HG02973 (cell line): Measurements from ENCODE around the gene ULBP1.
"Not testable (repeated sequence)": the region's sequence is repeated elsewhere in the genome, so short reads cannot be mapped to it uniquely, and the experiment has no call there.

Source experiments
- ATAC-seq: cut with Tn5 transposase; IDR thresholded peaks from one replicate; pipeline ENCODE4 v1.9.1; 2021; ENCODE audit warnings: moderate library complexity; ENCODE audit not compliant: unreplicated experiment

ULBP1 gene

DNA sequence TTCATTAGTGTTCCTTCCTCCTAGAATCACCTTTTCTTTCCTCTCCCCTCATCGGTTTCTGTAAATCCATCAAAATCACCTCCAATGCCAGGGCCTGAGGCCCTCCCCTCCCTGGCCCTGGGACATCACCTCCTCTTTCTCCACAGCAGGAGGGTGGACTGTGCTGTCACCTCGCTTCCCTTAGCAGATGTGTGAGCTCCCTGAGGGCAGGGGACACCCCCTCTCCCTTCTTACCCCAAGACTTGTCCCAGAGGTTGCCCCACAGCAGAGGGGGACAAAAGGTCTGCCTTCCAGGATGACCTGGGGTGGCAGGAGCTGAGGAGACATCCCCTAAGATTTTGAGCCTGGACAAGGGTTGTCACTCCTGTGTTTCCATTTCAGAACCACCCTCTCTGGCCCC is 5.9 kb downstream of the ULBP1 start:
- no peak for ATAC-seq

DNA sequence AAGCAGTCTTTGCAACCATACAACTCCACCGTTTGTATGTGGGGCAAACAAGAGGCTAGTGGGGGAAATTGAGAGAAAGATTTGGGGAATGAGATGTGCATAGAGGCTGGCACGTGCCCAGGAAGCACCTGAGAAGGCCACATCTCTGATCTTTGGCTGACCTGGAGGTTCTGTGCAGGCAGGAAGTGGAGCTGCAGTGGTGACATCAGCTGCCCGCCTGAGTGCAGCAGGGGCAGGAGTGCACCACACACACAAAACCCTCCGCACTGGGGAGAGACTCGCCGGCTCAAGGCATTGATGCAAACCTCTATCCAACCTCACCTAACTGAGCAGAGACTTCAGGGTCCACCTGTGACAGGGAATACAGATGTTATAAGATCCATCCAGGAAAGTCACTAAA is 10.7 kb downstream of the ULBP1 start:
- not testable (repeated sequence) for ATAC-seq

DNA sequence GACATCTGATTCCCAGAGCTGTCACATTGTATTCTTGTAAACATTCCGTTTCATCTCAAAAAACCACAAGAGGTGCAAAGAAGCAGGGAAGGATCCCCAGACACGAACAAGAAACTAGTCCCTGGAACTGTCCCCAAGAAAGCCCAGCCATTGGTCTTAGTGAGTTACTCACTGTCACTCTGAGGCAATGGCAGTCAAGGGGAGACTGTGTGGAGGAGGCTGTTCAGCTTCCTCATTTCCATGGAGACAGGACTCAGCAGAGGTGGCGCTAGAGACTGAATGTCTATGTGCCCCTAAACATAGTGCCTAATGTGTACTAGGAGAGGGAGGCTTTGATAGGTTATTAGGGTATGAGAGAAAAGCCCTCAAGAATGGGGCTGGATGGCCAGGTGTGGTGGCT is 11.1 kb downstream of the ULBP1 start:
- no peak for ATAC-seq

DNA sequence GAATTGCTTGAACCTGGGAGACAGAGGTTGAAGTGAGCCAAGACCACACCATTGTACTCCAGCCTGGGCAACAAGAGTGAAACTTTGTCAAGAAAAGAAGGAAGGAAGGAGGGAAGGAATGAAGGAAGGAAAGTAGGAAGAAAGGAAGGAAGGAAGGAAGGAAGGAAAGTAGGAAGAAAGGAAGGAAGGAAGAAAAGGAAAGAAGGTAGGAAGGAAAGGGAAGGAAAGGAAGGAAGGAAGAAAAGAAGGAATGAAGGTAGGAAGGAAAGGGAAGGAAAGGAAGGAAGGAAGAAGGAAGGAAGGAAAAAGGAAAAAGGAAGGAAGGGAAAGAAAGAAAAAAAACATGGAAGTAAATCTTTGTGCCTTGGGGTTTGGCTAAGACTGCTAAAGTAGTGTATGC is 11.7 kb downstream of the ULBP1 start:
- ATAC-seq = no peak

DNA sequence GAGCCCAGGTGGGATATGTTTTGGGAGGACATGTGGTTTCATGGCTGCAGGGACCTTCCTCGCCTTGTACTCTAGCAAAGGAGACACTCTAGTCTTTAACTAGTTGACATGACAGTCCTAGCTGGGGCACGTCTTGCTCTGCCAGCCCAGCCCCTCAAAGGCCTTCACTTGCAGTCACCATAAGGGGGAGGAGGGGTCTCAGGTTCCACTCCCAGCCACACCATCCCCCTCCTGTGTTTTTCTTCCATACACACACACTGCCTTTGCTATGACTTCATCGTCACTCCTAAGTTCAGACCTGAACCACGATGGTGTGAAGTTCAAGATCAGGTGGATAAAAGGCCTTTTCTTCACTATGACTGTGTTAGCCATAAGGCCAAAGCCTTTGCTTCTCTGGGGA is 13.5 kb downstream of the ULBP1 start:
- ATAC-seq = no peak

DNA sequence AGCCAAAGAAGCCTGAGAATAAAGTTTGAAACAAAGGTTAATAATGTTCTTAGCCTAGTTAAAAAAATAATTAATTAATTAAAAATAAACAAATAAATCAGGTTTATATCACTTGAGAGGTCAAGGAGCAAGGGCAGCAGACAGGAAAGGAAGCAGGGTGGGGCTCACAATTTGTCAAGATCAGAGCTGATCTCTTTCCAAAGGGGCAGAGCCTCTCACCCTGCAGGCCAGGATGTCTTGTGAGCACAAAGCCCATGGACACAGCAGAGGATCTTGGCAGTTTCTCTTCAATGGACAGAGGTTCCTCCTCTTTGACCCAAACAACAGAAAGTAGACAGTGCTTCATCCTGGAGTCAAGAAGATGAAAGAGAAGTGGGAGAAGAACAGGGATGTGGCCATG is 14.9 kb downstream of the ULBP1 start:
- no peak for ATAC-seq

DNA sequence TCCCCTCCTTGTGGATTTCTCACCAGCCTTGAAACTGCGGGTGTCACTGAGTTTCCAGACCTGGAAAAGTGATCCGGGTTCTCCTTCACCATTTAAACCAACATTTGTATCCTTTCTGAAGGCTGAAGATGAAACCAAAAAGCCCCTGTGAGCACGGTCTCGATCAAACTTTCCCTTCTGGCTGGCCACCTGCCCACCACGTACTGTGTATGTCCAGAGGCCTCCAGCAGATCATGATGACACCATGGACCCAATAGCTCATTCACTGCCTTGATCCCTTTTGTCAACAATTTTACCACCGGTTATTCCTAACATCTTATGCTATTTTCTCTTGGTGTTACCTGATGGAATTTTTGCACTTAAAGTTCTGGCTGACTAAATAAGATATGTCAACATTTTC is 15.6 kb downstream of the ULBP1 start:
- ATAC-seq = no peak

DNA sequence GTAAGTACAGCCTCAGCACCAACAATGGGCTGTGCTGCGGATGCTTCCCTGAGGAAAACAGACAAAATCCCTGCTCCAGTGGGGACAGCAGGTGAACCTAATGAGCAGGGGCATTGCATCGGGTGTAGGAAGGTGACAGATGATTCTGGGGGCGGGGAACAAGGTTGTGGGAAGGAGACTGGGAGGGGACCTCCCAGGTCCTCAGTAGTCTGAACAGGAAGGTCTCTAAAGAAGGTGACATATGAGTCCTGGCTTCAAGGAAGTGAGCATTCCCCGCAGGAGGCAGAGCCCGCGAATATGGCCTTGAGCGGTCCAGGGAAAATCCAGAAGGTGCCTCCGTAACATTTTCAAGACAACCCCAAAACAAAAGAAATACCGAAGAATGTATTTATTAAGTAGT is 19.4 kb downstream of the ULBP1 start:
- ATAC-seq = no peak

DNA sequence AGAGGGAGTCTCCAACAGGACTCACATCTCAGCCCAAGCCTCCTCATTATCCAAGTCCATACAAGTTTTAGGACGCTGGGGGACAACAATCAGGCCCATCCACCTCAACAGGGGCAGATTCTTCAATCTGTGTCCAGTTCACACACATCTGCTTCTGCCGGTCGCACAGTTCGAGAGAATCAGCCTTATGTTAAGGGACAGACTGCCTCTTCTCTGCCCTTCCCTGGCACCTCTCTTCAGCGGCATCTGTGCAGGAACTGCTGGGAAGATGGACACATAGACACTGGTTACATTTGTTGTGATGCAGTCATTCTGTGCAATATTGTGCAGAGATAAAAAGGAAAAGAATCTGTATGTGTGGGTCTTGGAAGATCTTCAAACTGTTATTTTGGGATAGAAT is 21.0 kb downstream of the ULBP1 start:
- ATAC-seq = no peak

DNA sequence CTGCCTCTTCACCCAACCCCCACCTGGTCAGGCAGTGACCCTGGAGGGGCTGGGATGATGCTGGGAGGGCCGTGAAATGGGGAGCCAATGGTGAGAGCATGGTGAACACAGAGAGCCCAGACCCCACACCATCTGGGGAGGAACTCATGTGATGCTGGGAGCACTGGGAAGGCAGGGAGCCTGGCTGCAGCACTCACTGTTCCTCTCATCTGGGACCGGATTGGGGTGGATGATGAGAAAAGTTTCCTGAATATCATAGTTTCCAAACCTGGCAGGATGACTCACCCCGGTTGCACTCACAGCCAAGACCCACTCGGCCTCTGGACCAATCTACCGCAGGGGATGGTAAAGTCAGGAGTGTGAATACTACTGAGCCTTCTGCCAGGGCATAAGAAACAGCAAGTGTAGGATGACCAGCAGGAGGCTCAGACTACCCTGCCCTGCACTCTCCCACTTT is 21.8 kb downstream of the ULBP1 start:
- no peak for ATAC-seq

DNA sequence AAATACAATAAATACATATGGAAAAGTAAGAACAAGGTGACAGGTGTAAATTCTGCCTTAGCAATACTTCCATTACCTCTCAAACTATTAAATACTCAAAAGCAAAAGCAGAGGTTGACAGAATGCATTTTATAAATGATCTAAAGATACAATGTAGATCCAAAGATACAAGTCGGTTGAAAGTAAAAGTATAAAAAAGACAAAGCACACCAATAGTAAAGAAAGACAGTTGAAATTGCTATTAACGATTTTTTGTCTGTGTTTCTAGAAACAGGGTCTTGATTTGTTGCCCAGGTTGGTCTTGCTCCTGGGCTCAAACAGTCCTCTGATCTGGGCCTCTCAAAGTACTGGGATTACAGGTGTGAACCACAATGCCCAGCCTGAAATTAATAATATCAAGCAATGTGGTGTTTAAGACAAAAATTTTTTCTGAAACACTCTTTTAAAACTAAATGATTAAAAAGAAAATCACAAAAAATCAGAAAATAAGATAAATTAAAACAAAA is 23.9 kb downstream of the ULBP1 start:
- ATAC-seq = no peak

DNA sequence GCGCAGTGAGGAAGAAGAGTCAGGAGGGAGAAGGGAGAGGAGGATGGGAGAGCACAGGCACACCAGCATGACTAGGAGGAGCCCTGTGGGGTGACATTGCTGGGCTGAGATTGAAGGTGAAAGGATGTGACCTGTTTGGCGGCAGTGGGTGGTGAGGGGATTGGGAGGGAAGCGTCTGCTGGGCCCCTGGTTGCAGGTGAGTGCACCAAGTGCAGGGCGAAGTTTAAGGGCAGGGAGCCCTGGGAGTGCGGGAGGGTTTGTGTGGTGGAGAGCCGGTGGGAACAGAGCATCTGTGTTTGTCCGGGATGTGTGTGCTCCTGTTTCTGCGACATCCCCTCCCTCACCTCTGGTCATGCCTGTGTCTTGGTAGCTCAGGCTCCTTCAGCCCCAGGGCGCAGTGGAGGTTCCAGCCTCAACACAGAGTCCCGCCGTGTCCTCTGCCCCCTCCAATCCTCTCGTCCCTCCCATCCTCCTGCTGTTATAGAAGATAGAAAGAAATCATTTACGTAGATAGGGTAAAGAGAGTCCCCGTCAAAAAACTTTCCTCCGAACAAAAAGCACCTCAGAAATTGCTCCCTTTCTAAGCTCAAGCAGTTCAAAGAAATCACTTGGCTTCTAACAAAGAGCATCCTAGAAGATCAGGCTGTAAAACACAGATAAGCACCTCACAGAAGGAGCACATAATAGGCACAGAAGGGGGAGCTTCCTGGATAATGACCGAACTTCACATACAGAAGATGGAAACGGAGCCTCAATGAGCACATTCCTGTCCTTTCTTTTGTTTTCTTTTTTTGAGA is 25.0 kb downstream of the ULBP1 start:
- ATAC-seq = no peak

DNA sequence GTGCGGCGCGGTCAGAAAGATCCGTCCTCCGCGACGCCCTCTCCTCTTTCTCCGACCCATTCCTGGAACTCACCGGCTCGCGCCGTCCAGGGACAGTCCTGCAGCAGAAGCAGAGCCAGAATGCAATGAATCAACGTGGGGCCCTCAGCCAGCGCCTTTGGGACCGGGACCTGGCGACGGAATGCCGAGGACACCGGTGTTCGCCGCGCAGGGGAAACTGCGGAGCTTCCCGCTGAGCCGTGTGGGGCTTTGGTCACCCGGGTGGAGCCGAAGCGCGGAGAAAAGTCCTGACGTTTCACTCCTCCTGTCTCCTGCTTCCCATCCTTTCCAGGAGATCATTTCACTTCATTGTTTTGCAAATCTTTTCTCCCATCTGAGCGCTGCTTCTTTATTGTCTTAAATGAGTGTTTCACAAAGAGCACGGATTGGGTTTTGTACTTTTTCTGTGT is 26.5 kb downstream of the ULBP1 start:
- ATAC-seq = no peak

DNA sequence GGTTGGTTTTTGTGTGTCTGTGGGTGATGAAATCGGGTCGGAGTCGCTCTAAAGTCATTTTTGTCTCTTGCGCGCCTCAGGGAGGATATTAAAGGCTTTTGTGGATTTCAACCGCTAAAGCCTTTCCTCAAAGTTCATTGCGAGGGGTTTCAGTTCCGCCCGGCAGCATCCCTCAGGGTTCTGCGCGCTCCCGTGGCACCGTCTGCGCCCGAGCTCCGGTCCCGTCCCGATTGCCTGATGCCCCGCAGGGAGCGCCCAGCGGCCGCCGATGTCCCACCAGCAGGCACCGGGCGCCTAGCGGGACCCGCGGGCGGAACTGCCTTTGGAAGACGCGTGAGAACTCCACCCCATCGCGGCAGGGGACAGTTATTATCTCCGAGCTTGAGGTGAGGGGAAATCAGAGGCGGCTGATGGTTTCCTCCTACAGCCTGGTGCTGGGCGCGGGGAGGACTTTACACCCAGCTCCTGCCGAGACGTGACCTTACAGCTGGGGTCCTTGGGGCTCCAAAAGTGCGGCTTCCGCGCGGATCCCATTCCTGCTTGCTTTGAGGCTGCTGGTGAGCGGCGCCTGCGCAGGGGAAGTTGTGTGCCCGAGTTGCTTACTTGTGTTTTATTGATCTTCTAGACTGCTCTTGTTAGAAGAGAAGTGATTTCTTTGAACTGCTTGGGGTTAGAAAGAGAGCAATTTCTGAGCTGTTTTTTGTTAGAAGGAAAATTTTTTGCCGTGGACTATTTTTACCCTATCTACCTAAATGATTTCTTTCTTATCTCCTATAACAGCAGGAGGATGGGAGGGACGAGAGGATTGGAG is 27.1 kb downstream of the ULBP1 start:
- ATAC-seq = no peak

DNA sequence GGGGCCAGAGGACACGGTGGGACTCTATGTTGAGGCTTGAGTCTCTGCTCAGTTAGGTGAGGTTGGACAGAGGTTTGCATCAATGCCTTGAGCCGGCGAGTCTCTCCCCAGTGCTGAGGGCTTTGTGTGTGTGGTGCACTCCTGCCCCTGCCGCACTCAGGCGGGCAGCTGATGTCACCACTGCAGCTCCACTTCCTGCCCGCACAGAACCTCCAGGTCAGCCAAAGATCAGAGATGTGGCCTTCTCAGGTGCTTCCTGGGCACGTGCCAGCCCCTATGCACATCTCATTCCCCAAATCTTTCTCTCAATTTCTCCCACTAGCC is 27.7 kb downstream of the ULBP1 start:
- ATAC-seq = not testable (repeated sequence)

DNA sequence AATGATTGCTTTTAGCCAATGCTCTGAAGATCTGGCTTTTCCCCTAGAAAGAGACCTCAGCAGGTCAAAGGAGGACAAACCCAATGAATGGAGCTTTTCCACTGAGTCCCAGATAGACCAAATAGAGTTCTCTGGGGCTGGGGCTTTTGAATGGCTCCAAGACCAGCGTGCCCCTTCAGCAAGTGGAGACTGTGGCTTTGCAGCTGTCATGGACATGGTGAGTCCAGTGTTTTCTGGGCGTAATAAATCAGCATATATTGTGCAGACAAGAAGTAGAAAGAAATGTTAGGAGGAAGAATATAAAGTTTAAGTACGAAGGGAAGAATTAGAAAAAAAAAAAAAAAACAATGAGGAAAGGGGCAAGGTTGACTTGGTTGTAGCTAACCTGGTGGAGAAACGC is 28.1 kb downstream of the ULBP1 start:
- ATAC-seq = no peak

DNA sequence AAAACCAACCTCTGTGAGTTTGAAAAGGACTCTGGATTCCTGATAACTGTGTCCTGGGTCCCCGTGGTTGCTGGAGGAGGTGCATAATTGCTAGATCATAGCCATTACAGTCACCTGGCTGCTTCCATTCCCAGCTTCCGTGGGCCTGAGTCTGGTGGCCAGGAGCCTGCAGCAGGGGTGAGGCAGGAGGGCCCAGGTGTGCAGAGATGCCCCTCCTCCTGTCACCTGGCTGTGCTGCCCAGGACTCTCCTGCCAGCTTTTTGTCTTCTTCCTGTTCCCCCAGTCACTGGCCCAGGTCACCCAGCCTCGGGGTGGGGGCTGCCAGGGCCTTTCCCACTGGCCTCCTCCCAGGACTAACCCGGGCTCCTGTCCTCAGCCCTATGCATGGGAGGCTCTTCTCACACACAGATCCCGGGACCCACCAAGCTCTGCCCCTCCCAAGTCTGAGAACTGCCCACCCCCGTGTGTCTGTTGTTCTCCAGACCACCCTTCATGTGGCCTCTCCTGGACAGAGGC is 31.6 kb downstream of the ULBP1 start:
- ATAC-seq = no peak

DNA sequence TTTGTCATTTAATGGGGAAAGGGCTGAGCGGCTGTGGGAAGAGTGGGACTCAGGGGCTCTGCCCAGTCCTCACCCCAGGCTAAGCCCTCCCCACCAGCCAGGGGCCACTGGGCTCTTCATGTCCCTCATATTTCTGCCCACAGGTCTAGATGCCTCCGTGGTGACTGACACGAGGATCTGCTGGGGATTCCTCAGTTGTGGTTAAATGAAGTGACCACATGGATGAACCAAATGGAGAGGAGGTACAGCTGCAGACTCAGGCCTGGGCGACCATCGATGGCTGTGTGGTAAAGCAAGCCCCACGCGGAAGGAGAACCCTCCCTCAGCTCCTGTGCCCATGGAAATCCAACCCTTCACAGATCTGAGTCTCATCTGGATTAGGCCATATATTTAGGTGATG is 32.2 kb downstream of the ULBP1 start:
- no peak for ATAC-seq

DNA sequence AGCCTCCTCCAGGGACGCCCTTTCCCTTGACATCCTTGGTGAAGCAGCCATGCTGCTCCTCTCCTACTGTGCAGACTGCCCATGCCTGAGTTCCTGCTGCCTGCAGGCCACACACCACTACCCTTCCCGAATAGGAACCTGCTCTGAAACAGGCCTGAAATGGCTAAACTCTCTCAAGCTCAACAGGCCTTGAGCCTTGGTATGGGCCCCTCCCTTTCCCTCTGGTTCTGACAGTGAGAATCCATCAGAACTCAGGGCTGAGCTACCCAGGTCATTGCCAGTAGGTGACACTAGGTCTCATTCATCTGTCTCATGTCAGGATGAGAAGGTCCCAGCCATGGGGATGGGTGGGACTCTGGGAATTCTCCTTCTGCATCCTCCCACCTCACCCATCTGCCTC is 35.9 kb downstream of the ULBP1 start:
- no peak for ATAC-seq

DNA sequence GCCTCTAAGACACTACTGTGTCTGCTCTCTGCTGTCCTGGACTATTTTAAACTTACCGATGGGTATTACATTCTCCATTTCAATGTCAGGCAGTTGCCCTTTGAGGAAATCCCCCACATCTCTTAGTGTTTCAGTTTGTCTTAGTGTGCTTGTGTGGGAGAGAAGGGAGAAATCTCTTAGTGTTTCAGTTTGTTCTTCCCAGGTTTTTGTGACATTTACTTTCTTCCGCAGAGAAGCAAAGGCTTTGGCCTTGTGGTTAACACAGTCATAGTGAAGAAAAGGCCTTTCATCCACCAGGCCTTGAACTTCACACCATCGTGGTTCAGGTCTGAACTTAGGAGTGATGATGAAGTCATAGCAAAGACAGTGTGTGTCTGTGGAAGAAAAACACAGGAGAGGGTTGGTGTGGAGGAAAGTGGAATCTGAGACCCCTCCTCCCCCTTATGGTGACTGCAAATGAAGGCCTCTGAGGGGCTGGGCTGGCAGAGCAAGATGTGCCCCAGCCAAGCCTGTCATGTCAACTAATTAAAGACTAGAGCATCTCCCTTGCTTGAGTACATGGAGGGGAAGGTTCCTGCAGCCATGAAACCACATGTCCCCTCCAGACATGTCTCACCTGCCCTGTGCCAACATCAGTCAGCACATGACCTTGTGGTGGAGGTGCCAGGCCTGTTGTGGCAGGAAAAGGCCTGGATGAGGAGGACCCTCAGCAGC is 37.7 kb downstream of the ULBP1 start:
- no peak for ATAC-seq

DNA sequence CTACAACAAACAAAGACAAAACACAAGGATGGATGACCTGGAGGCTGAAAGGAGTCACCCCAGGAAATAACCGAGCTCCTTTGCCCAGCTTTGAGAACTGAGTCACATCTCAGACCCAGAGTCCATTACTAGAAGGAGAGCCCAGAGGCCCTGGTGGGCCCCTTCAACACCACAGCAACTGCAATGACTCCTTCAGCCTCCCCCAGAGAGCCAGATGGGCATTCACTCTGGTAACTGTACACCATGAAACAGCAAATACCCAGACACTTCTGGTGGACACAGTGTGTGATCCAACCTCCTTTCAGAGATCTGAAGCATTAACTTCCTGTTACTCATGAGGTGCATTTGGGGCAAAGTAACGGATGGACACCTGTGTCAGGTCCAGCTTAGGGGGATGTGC is 39.0 kb downstream of the ULBP1 start:
- ATAC-seq = no peak
